EL (cell line): ENCODE results near the gene PLD3.

ENCODE experiments used
- DNase-seq: peaks from one replicate; pipeline ENCODE4 v3.0.0-alpha.2; 2016

Gene PLD3

DNA sequence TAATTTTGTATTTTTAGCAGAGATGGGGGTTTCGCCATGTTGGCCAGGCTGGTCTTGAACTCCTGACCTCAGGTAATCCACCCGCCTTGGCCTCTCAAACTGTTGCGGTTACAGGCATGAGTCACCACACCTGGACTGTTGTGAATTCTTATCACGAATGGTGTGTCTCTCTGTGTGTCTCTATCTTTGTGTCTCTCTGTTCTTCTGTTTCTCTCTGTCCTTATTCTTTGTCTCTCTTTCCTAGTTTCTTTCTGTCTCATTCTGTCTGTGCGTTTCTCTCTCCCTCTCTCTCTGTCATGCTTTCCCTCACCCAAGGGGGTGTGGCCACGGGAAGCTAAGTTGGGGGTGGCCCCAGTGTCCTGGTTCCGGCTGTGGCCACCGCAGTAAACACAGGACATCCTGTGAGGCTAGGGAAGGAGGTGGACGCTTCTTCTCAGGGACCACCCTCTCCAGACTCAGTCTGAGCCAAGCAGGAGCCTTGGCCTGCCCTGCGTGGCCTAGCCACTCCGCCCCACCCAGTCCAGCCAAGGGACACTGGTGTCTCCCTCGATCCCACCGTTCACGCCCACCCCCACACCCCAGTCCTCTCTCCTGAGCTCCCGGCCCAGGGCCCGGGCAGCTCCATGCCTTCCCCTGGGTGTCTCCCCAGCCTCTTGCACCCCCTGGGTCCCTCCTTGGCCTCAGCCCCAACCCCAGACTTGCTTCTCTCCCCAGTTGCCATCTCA, 68.6 kb downstream of the PLD3 start:
- peak; percentile 53 for DNase-seq

DNA sequence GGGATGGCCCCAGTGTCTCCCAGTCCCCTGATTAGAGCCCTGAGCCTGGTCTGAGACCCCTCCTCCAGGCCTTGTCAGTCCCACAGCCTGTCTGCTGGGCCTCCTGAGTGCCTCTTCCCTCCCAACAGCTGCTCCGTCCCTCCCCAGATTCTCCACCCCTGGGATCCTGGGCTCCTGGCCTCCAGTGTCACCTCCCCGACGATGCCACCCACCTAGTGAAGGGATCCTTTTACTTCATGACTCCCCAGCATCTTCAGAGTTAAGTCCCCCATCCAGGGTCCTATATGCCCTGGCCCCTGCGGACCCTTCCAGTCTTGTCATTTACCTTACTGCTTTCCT, 69.1 kb downstream of the PLD3 start:
- DNase-seq: no peak

DNA sequence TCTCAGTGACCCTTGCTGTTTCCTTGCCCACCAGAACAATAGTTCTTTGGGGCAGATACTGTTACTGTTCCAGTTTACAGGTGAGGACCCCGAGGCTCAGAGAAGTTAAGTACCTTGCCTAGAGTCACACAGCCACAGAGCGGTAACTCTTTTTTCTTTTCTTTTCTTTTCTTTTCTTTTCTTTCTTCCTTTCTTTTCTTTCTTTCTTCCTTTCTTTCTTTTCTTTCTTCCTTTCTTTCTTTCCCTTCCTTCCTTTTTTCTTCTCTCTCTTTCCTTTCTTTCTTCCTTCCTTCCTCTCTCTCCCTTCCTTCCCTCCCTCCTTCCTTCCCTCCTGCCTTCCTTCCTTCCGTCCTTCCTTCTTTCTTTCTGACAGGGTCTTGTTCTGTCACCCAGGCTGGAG, 69.5 kb downstream of the PLD3 start:
- DNase-seq: no peak

DNA sequence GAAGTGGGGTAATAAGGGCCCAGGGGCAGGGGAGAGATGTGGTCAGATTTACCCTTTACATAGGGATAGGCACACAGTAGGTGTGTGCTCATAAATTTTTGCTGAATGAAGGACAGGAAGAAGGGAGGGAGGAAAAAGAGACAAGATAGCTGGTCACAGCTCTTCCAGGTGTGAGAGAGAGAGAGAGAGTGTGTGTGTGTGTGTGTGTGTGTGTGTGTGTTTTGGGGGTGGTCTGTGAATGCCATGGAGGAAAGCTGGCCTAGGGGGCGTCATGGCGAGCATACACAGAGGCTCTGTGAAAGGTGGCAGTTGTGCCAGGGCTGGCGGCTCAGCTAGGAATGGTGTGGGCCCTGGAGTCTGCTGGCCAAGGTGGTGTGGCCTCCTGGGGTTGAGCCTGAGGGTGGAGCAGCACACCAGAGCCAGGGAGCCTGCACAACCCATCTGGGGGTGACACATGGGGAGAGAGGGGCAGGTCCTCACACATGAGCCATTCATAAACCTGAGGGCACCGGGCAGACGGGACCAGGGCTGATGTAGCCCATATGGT, 70.6 kb downstream of the PLD3 start:
- no peak for DNase-seq

DNA sequence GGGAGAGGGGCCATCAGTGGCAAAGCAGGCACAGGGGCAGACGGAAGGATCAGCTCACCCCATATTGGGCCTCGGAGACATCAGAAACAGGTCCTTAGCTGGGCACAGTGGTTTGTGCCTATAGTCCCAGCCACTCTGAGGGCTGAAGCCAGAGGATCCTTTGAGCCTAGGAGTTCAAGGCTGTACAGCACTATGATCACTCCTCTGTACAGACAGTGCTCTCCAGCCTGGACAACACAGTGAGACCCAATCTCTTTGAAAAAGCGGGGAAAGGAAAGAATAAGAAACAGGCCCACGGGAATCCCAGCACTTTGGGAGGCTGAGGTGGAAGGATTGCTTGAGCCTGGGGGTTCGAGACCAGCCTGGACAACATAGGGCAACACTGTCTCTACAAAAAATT, 71.3 kb downstream of the PLD3 start:
- no peak for DNase-seq

DNA sequence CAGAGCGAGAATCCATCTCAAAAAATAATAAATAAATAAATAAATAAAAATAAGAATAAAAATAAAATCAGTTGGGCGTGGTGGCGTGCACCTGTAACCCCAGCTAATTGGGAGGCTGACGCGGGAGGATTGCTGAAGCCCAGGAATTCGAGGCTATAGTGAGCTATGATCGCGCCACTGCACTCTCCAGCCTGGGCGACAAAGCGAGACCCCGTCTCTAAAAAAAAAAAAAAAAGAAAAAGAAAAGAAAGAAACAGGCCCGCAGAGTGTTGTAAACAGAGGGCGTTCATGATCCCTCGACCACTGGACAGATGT, 71.9 kb downstream of the PLD3 start:
- no peak for DNase-seq

DNA sequence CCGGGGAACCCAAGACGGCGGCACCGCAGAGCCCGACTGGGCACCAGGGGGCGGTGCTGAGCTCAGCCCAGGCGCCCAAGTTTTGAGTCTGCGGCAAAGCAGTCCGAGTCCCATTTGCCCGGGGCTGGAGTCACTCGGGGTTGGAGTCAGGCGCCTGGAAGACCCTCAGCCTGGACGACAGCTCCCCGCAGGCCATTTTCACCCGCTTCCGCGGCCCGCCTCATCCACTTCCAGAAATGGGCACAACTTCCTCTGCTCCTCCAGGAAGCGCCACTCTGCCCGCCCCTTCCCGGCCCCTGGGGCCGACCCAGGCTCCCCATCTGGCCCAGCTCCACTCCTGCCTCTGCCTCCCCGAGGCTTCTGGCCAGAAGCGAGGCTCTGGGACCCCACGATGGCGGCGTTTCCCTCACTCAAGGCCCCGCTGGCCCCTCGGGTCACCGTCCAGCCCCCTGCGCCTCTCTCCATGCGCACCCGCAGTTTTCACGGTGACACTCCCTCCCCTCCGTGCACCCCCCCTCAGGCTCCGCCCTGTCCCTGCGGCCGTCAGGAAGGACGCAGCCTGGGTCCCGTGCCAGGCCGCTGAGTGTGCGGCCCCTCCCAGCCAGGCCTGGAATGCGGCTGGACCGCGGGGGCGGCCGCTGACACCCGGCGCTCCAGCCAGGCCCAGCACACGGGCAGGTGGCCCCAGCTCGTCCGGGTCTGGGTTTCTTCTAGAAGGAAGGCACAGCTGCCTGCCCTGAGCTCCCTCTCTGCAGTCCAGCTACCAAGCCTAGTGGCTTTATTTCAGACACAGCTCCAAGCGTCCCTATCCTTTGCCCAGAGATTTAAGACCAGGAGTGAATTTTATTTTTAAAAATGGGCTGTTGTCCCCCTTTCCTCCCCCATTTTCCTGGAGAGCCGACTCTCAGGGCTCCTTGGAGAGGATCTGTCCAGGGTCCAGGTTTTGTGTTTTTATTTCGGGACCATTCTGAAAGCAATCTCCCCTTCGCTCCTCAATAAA, 72.6 kb downstream of the PLD3 start:
- peak; percentile 95 for DNase-seq

DNA sequence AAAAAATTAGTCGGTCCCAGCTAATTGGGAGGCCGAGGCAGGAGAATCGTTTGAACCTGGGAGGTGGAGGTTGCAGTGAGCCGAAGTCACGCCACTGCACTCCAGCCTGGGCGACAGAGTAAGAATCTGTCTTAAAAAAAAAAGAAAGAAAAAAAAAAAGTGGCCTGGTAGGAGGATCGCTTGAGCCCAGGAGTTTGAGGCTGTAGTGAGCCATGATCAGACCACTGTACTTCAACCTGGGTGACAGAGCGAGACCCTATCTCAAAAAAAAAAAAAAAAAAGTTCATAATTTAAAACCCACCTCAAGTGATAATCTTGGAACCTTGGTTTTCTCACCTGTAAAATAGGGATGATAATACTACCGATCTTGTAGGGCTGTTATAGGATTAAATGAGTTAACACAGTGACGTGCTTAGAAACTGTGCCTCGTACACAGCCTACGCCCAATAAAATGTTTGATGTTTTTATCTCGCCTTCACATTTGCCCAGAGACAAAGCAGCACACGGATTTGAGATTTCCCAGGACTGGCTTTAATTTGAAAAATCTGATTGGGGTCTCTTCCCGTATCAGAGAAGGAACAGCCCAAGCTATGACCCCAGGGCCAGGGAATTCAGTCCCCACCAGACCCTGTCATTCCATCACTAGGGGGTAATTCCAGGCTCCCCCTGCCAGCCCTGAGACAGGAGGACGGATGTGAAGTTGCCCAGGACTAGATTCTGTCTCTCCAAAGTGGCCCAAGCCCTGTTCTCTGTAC, 73.7 kb downstream of the PLD3 start:
- no peak for DNase-seq

DNA sequence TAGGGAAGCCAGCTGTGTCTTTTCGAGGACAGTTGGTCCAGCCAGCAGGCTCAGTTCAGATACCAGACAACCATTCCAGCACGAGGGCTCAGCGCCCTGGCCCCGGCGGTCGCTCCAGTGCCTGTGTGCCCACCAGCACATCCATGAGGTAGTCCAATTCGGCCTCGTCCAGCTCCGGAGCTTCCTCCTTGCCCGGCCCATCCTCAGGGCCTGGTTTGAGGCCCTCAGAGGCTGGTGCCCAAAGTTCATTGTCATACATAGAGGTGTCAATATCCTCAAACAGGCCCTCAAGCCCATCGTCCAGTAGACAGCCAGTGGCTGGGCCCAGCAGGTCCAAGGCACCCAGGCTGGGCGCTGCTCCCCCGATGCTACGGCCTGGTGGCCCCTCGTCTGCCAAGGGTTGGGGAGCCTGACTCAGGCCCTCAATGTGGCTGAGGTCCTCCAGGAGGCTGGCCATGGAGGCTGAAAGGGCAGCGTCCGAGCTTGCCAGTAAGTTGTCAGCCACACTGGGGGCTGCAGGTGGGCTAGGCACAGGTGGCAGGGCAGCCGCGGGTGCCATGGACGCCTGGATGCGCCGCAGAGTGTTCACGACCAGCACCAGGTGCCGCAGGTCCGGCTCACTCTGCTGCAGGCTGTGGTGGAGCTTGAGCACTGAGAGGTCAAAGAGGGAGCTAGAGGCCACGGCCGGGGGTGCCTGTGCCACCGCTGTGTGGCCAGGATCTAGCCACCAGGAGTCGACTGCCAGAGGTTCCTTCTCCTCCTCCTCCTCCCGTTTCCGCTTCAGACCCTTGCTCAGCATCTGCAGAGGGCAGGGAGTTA, 74.5 kb downstream of the PLD3 start:
- no peak for DNase-seq

DNA sequence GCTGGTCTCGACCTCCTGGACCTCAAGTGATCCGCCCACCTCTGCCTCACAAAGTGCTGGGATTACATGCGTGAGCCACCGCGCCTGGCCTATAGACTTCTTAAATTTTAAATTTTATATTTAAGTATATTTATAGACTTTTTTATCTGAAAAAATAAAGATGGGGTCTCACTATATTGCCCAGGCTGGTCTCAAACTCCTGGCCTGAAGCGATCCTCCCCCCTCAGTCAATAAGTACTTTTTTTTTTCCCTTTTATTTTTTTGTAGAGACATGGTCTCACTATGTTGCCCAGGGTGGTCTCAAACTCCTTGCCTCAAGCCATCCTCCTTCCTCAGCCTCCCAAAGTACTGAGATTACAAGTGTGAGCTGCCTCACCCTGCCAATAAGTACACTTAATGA, 75.4 kb downstream of the PLD3 start:
- DNase-seq: no peak

DNA sequence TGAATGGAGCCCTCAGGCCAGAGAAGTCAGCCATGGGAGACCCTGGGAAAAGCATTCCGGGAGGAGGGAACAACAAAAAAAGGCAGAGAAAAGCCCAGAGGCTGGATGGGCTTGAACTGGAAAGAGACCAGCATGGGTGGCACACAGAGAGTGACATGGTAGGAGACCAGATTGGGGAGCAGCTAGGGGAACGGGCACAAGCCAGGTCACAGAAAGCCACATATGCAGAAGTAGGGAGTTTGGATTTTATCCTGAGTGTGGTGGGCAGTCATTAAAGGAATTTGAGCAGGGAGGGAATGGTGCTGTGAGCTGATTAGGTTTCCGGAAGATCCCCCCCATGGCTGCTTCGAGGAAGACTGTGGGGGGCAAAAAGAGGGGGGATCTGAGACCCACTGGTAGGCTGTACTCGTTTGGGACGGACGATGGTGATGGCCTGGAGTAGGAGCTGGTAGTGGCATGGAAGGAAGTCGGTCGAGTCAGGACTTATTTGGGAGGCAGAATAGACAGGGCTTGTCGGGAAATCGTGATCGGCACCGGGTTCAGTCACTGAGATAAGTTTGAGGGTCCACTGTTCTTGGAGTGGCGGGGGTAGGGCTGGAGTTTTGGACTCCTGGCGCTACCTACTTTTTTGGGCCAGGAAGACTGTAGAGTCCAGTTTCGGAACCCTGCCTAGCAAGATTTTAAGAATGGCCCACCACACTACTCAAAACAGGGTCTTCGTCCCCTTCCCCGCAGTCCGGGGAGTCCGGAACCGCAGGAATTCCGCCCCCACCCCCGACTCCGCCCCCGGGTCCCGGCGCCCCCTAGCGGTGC, 76.3 kb downstream of the PLD3 start:
- peak; percentile 41 for DNase-seq

DNA sequence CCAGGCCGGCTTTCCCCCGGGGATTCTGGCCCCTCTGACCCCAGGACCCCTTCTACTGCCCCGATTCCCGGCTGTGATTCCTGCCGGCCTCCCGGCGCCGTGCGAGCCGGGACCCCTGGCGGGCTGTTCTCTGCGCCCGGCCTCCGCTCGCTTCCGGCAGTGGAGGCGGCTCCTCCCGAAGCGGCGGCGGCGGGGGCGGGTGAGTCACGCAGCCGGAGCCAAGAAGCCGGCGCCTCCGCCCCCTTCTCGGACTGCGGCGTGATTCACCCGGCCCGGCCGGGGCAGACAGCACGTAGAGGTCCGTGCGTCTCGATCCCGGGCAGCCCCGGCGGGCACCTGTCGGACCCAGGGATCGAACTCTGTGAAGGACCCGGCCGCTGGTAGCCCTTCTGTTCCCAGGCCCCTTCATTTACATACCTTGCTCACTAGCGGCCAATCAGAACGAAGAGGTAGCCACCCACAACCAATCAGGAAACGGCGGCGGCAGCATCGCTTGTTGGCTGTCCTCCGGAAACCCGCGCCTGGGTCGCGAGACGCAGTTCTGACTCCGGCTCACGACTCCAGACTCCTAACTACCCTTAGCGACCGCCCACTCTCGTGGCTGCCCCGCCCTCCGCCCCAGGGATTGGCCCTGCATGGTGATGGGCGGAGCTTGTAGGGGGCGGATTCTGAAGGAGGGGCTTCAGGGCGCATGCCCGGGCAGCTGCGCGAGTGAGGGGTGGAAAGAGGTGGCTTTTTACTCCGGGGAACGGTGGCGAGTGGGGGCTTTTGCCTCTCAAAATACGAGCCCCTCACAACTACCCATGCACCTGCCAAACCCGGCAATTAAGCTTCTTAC, 77.2 kb downstream of the PLD3 start, which contains the start of gene SERTAD1:
SERTAD1 (minus strand) TSS at position 543 of the 838 bp plus-strand sequence. CDS start 2,446 bp downstream, outside the sequence.
- DNase-seq: peak; percentile 99
